Liver (tissue), 9 donors: ENCODE data around the gene DOCK9. TPM values are rescaled to one million over a fixed set of nuclear protein-coding genes. Genes with fewer than 3 reads are reported as not detected.

Experiments
- DNase-seq: peaks from one replicate; pipeline ENCODE4 v3.0.0-alpha.2; 2017; ENCODE audit warnings: low spot score
- H3K27ac ChIP-seq, 2 donors: one replicate each; pipeline ENCODE4 v1.7.0; 2013; ENCODE audit warnings: inconsistent platforms in 2 of 2, low read length in 2 of 2, control low read depth in 1 of 2, low read depth in 1 of 2, mild to moderate bottlenecking in 1 of 2
- H3K27me3 ChIP-seq, 4 donors: one replicate each; pipeline versions ENCODE4 v1.6.1 to v1.7.0; 2013; ENCODE audit warnings: low read length in 3 of 4, inconsistent platforms in 1 of 4, mild to moderate bottlenecking in 1 of 4, moderate library complexity in 1 of 4; ENCODE audit not compliant: control insufficient read depth in 4 of 4, insufficient read depth in 4 of 4
- H3K36me3 ChIP-seq, 4 donors: one replicate each; pipeline versions ENCODE4 v1.6.1 to v1.7.0; 2013; ENCODE audit warnings: low read length in 3 of 4, mild to moderate bottlenecking in 3 of 4, low read depth in 1 of 4, moderate library complexity in 1 of 4; ENCODE audit not compliant: control insufficient read depth in 4 of 4, insufficient read depth in 3 of 4
- H3K4me1 ChIP-seq, 4 donors: one replicate each; pipeline versions ENCODE4 v1.6.1 to v1.7.0; 2013; ENCODE audit warnings: low read length in 3 of 4, mild to moderate bottlenecking in 3 of 4, moderate library complexity in 1 of 4; ENCODE audit not compliant: control insufficient read depth in 4 of 4, insufficient read depth in 4 of 4
- H3K4me3 ChIP-seq, 3 donors: one replicate each; pipeline versions ENCODE4 v1.6.1 to v1.7.0; 2013; ENCODE audit warnings: low read length in 3 of 3, control low read depth in 1 of 3, low read depth in 1 of 3, mild to moderate bottlenecking in 1 of 3
- H3K9ac ChIP-seq, 2 donors: one replicate each; pipeline ENCODE4 v1.7.0; 2013; ENCODE audit warnings: low read length in 2 of 2, mild to moderate bottlenecking in 2 of 2, moderate library complexity in 2 of 2, control low read depth in 1 of 2, low read depth in 1 of 2
- H3K9me3 ChIP-seq, 4 donors: one replicate each; pipeline versions ENCODE4 v1.6.1 to v1.7.0; 2013; ENCODE audit warnings: low read length in 3 of 4; ENCODE audit not compliant: control insufficient read depth in 4 of 4
- FOXA2 ChIP-seq: IDR thresholded peaks from 2 replicates; pipeline ENCODE4 v1.6.1; 2016; ENCODE audit warnings: antibody characterized with exemption
- GABPA ChIP-seq, 2 donors: IDR thresholded peaks in 1 of 2; conservative IDR thresholded peaks in 1 of 2; 2 replicates each; pipeline ENCODE4 v1.6.1; 2016; ENCODE audit warnings: antibody characterized with exemption in 2 of 2, mild to moderate bottlenecking in 1 of 2, moderate library complexity in 1 of 2
- HNF4A ChIP-seq, 2 donors: conservative IDR thresholded peaks; 2 replicates each; pipeline ENCODE4 v1.6.1; 2016; ENCODE audit warnings: antibody characterized with exemption in 2 of 2, mild to moderate bottlenecking in 2 of 2
- HNF4G ChIP-seq: IDR thresholded peaks from 2 replicates; pipeline ENCODE4 v1.6.1; 2016; ENCODE audit warnings: antibody characterized with exemption
- RAD21 ChIP-seq, 2 donors: IDR thresholded peaks; 2 replicates each; pipeline ENCODE4 v1.6.1; 2016; ENCODE audit warnings: antibody characterized with exemption in 2 of 2, mild to moderate bottlenecking in 2 of 2
- REST ChIP-seq: IDR thresholded peaks from 2 replicates; pipeline ENCODE4 v1.6.1; 2016; ENCODE audit warnings: antibody characterized with exemption, mild to moderate bottlenecking
- RXRA ChIP-seq, 2 donors: IDR thresholded peaks; 2 replicates each; pipeline ENCODE4 v1.6.1; 2017 to 2018; ENCODE audit warnings: antibody characterized with exemption in 2 of 2, mild to moderate bottlenecking in 1 of 2
- SP1 ChIP-seq: IDR thresholded peaks from 2 replicates; pipeline ENCODE4 v1.6.1; 2018; ENCODE audit warnings: antibody characterized with exemption, mild to moderate bottlenecking
- TAF1 ChIP-seq: conservative IDR thresholded peaks from 2 replicates; pipeline ENCODE4 v1.6.1; 2016; ENCODE audit warnings: antibody characterized with exemption, mild to moderate bottlenecking
- YY1 ChIP-seq: IDR thresholded peaks from 2 replicates; pipeline ENCODE4 v1.6.1; 2016; ENCODE audit warnings: antibody characterized with exemption, mild to moderate bottlenecking
- WGBS: extraction: QIAGEN DNeasy Blood & Tissue Kit; methylation state at CpG from one replicate; pipeline ENCODE4 v1.1.7; 2013; 5-methylcytosine and 5-hydroxymethylcytosine counted together
- polyA plus RNA-seq, 2 donors: library from polyadenylated mRNA; stranded (reverse) in 1 of 2; unstranded in 1 of 2; fragments of 200-250 nt in 1 of 2; fragments of >200 nt in 1 of 2; fragmentation: Nextera tagmentation in 1 of 2; extraction: Ambion mirVana in 1 of 2; gene quantifications; one replicate each; pipeline versions ENCODE4 v1.2.1 to v1.2.3, GENCODE V29; 2013 to 2015
- total RNA-seq, 2 donors: library from RNA; depleted of rRNA; stranded (reverse); fragments of >200 nt; gene quantifications; one replicate each; pipeline ENCODE4 v1.2.3, GENCODE V29; 2014
- TF ChIP-seq, protein P1 (sequence below): IDR thresholded peaks from 2 replicates; pipeline ENCODE4 v1.6.1; 2016; ENCODE audit warnings: antibody characterized with exemption
- TF ChIP-seq, protein P2 (sequence below): fragments of 150-350 bp; IDR thresholded peaks from 2 replicates; pipeline ENCODE4 v1.5.1; 2017; ENCODE audit warnings: improper control_type of control experiment, low read depth, low read length; ENCODE audit not compliant: missing input control
- donor health status: healthy.
- donor health status: healthy.
- donor health status: healthy.
- donor health status: healthy.
- donor health status: healthy.

The DOCK9 gene
- total and polyA plus RNA-seq, 4 donors: 5.4 to 31.3 (median 10.6) TPM

- TF ChIP-seq REST: no peak
- TF ChIP-seq YY1: no peak
- TF ChIP-seq SP1: no peak
- TF ChIP-seq RXRA (IDR thresholded peaks at IDR 0.05): no peak
- no peak for TF ChIP-seq GABPA (IDR thresholded peaks at IDR 0.05 in 1 of 2, conservative IDR thresholded peaks at IDR 0.05 in 1 of 2)
- no peak for TF ChIP-seq TAF1
These were observed 49.4 kb upstream of the DOCK9 start (continued) for GRCh38 chr13:99027260-99027659.

GRCh38 chr13:99022941-99023340 is 45.1 kb upstream of the DOCK9 start:
- WGBS: 81% methylated on average over 4 of the region's 4 CpGs

DNA sequence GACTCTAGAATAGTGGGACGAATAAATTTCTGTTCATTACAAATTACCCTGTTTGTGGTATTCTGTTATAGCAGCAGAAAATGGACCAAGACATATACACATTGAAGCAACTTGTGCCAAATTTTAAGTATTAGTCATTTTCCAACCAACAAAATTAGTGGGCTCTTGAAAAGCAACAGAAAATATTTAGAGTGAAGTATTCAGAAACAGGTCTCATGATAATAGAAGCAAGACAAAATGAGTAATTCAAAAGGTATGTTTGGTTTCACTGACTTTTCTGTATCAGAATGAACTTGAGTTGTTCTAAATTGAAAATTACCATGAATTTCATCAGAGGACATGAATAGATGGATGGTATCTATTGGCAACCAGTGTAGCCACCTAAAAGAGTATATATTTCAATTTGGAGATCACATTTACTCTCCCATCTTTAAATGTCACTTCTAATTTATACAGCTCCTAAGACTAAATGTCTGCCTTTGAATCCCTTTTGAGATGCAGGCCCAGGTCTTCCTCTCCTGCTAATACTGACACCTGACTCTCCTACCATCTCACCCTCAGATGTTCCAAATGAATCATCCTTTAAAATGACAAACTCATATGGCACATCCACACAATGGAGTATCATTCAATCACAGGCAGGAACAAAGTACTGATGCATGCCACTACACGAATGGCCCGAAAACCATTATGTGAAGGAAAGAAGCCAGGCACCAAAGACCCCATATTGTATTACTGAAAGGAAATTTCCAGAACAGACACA is 40.7 kb upstream of the DOCK9 start:
- no peaks in the 10 kb centered on the region for H3K36me3 ChIP-seq
- H3K4me3 ChIP-seq: no peak overlapping the region
- no peak for DNase-seq
- H3K9me3 ChIP-seq: no peaks in the 10 kb centered on the region
- no peak overlapping the region for H3K9ac ChIP-seq
- no peak for TF ChIP-seq HNF4A (conservative IDR thresholded peaks at IDR 0.05)
- no peak for TF ChIP-seq RAD21 (IDR thresholded peaks at IDR 0.05)
- TF ChIP-seq TAF1: no peak
- no peak for TF ChIP-seq GABPA (IDR thresholded peaks at IDR 0.05 in 1 of 2, conservative IDR thresholded peaks at IDR 0.05 in 1 of 2)
- no peak for TF ChIP-seq HNF4G
- TF ChIP-seq, protein P1, sequence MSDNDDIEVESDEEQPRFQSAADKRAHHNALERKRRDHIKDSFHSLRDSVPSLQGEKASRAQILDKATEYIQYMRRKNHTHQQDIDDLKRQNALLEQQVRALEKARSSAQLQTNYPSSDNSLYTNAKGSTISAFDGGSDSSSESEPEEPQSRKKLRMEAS: no peak
- TF ChIP-seq, protein P2, sequence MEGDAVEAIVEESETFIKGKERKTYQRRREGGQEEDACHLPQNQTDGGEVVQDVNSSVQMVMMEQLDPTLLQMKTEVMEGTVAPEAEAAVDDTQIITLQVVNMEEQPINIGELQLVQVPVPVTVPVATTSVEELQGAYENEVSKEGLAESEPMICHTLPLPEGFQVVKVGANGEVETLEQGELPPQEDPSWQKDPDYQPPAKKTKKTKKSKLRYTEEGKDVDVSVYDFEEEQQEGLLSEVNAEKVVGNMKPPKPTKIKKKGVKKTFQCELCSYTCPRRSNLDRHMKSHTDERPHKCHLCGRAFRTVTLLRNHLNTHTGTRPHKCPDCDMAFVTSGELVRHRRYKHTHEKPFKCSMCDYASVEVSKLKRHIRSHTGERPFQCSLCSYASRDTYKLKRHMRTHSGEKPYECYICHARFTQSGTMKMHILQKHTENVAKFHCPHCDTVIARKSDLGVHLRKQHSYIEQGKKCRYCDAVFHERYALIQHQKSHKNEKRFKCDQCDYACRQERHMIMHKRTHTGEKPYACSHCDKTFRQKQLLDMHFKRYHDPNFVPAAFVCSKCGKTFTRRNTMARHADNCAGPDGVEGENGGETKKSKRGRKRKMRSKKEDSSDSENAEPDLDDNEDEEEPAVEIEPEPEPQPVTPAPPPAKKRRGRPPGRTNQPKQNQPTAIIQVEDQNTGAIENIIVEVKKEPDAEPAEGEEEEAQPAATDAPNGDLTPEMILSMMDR: no peak
- H3K4me1 ChIP-seq: no peaks in the 10 kb centered on the region
- no peak overlapping the region for H3K27ac ChIP-seq
- no peaks in the 10 kb centered on the region for H3K27me3 ChIP-seq
- WGBS: 97% methylated on average over 3 of the region's 3 CpGs

More at GRCh38 chr13:99022941-99023340, 45.1 kb upstream of the DOCK9 start:
- DNase-seq: no peak
- Histone ChIP-seq H3K36me3 (no peaks in the 10 kb centered on the region), H3K27me3 (no peaks in the 10 kb centered on the region), H3K9ac (no peak overlapping the region), H3K27ac (no peak overlapping the region), H3K4me3 (no peak overlapping the region), H3K9me3 (no peaks in the 10 kb centered on the region), H3K4me1 (no peaks in the 10 kb centered on the region)
- no peak for TF ChIP-seq FOXA2
